OCI-LY7 (cell line): ENCODE results near the gene TYROBP. TPM values are rescaled to one million over a fixed set of nuclear protein-coding genes. Genes with fewer than 3 reads are reported as not detected.

Experiments
- BruUV-seq: library from RNA; stranded (reverse); fragments of 400-500 nt; replicated peaks from 2 replicates; lab custom pipeline; 2021; lab: Mats Ljungman, UMichigan
- CTCF ChIA-PET: fragments of 300-600 bp; sonication (Branson Sonifier 250); formaldehyde crosslinking; loops from one replicate; lab custom pipeline; 2022; ENCODE audit warnings: antibody characterized with exemption; ENCODE audit not compliant: unreplicated experiment; lab: Charles Lee
- POLR2A ChIA-PET: fragments of 300-600 bp; sonication (Branson Sonifier 250); formaldehyde crosslinking; loops from one replicate; lab custom pipeline; 2022; ENCODE audit warnings: antibody characterized with exemption; lab: Charles Lee
- DNase-seq: peaks from one replicate; pipeline ENCODE4 v3.0.0-alpha.2; 2015; ENCODE audit warnings: low spot score
- H2AFZ ChIP-seq: fragments of 200-600 bp; sonication (generic), shearing (Covaris generic); 2 replicates; pipeline ENCODE4 v1.6.1; 2014; ENCODE audit warnings: mild to moderate bottlenecking, antibody characterized with exemption, low read length, moderate library complexity
- H3K27ac ChIP-seq: fragments of 200-600 bp; sonication (generic); 2 replicates; pipeline ENCODE4 v1.5.1; 2014; ENCODE audit warnings: mixed run types, low read depth, mild to moderate bottlenecking, moderate library complexity, low read length, inconsistent platforms; ENCODE audit not compliant: poor library complexity, severe bottlenecking
- H3K36me3 ChIP-seq: fragments of 200-600 bp; sonication (generic); 2 replicates; pipeline ENCODE4 v1.6.1; 2014; ENCODE audit warnings: mild to moderate bottlenecking, antibody characterized with exemption, low read length, moderate library complexity, mixed read lengths; ENCODE audit not compliant: insufficient read depth
- H3K4me1 ChIP-seq: fragments of 200-600 bp; sonication (generic); 2 replicates; pipeline ENCODE4 v1.5.1; 2014; ENCODE audit warnings: mild to moderate bottlenecking, low read length; ENCODE audit not compliant: insufficient read depth, poor library complexity, severe bottlenecking
- H3K4me2 ChIP-seq: fragments of 200-600 bp; sonication (generic); 2 replicates; pipeline ENCODE4 v1.6.1; 2014; ENCODE audit warnings: mild to moderate bottlenecking, low read length
- H3K4me3 ChIP-seq: fragments of 200-600 bp; sonication (generic); 2 replicates; pipeline ENCODE4 v1.5.1; 2014; ENCODE audit warnings: mild to moderate bottlenecking, low read depth, low read length; ENCODE audit not compliant: poor library complexity, severe bottlenecking
- H3K79me2 ChIP-seq: fragments of 200-600 bp; sonication (generic); 2 replicates; pipeline ENCODE4 v1.6.1; 2016; ENCODE audit warnings: low read depth, mild to moderate bottlenecking, low read length, moderate library complexity, mixed read lengths; ENCODE audit not compliant: insufficient read depth
- H3K9me2 ChIP-seq: fragments of 200-600 bp; sonication (generic); 2 replicates; pipeline ENCODE4 v1.6.1; 2016; ENCODE audit warnings: mild to moderate bottlenecking, low read length, mixed read lengths; ENCODE audit not compliant: insufficient read depth
- H3K9me3 ChIP-seq: fragments of 200-600 bp; sonication (generic); 2 replicates; pipeline ENCODE4 v1.6.1; 2014; ENCODE audit warnings: mild to moderate bottlenecking, mixed run types, low read length, mixed read lengths
- H4K20me1 ChIP-seq: fragments of 200-600 bp; sonication (generic); 2 replicates; pipeline ENCODE4 v1.6.1; 2014; ENCODE audit warnings: mild to moderate bottlenecking, antibody characterized with exemption, low read length, moderate library complexity, mixed read lengths; ENCODE audit not compliant: insufficient read depth
- EZH2phosphoT487 ChIP-seq: fragments of 200-600 bp; sonication (generic); IDR thresholded peaks from 2 replicates; pipeline ENCODE4 v1.6.1; 2018; ENCODE audit warnings: low read depth, borderline replicate concordance, mild to moderate bottlenecking, mixed run types, antibody characterized with exemption, low read length, moderate library complexity, mixed read lengths
- intact Hi-C: fragments of 100-400 bp; cut with micrococcal nuclease; formaldehyde crosslinking; loops from one replicate; pipeline ENCODE4 v1.10.0; 2022; ENCODE audit not compliant: unreplicated experiment
- total RNA-seq, 2 experiments: library from RNA; depleted of rRNA in 1 of 2; stranded (reverse); fragments of >200 nt in 1 of 2; shearing (Covaris generic) in 1 of 2; gene quantifications; 2 replicates each; pipeline ENCODE4 v1.2.3, GENCODE V29; 2014 to 2022
- TF ChIP-seq, protein P1 (sequence below): fragments of 200-600 bp; sonication (generic); conservative IDR thresholded peaks from 2 replicates; pipeline ENCODE4 v1.5.1; 2014; ENCODE audit warnings: mild to moderate bottlenecking, antibody characterized with exemption, low read length, moderate library complexity, mixed read lengths

TYROBP gene
- total RNA-seq, 2 experiments from 2014 or later = not detected

GRCh38 chr19:35928507-35928906 lies 20.4 kb upstream of the TYROBP start:
- TF ChIP-seq, protein P1, sequence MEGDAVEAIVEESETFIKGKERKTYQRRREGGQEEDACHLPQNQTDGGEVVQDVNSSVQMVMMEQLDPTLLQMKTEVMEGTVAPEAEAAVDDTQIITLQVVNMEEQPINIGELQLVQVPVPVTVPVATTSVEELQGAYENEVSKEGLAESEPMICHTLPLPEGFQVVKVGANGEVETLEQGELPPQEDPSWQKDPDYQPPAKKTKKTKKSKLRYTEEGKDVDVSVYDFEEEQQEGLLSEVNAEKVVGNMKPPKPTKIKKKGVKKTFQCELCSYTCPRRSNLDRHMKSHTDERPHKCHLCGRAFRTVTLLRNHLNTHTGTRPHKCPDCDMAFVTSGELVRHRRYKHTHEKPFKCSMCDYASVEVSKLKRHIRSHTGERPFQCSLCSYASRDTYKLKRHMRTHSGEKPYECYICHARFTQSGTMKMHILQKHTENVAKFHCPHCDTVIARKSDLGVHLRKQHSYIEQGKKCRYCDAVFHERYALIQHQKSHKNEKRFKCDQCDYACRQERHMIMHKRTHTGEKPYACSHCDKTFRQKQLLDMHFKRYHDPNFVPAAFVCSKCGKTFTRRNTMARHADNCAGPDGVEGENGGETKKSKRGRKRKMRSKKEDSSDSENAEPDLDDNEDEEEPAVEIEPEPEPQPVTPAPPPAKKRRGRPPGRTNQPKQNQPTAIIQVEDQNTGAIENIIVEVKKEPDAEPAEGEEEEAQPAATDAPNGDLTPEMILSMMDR = no peak
- no peak for TF ChIP-seq EZH2phosphoT487

DNA sequence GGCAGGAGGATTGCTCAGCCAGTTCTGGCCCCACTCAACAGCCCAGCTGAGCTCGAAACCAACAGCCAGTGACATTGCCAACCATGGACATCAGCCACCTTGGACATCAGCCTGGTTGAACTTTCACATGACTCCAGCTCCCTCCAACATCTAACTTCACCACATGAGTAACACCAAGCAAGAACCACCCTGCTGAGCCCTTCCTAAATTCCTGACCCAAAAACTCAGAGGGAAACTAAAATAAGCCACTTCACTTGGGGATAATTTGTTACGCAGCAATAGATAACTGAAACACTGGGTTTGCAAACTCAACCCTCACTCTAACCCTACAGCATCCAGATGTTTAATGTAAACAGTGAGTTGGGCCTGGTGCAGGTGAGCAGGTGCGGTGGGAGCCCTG lies 17.4 kb upstream of the TYROBP start:
- TF ChIP-seq EZH2phosphoT487 = no peak
- TF ChIP-seq, protein P1 = no peak
- intact Hi-C loops = no loop called here
- POLR2A ChIA-PET = interaction anchor here (0.6 to 1.2 kb wide), 3 partner anchors 9 to 278 kb away, joined by 3 to 7 read pairs (median 6); no protein-coding TSS in a partner anchor
- Histone ChIP-seq H4K20me1 (no peaks in the 10 kb centered on the region), H3K79me2 (no peaks in the 10 kb centered on the region), H3K9me3 (0 out of 2 replicates have a peak, but pooled peaks cover 9% of the 10 kb centered on the region), H3K27ac (no peak overlapping the region), H3K36me3 (no peaks in the 10 kb centered on the region), H2AFZ (no peak overlapping the region), H3K4me3 (no peak overlapping the region), H3K9me2 (no peaks in the 10 kb centered on the region), H3K4me1 (peaks cover 6% of the 10 kb centered on the region), H3K4me2 (no peak overlapping the region)
- BruUV-seq = no TSS peak
- CTCF ChIA-PET = no interaction called here
- no peak for DNase-seq

More at GRCh38 chr19:35928507-35928906, 20.4 kb upstream of the TYROBP start:
- H3K4me1 ChIP-seq = peaks cover 12% of the 10 kb centered on the region
- 0 out of 2 replicates have a peak, but pooled peaks cover 9% of the 10 kb centered on the region for H3K9me3 ChIP-seq
- H3K9me2 ChIP-seq = no peaks in the 10 kb centered on the region
- intact Hi-C loops = no loop called here
- no peak overlapping the region for H3K4me3 ChIP-seq
- ChIA-PET POLR2A (no interaction called here), CTCF (no interaction called here)
- H2AFZ ChIP-seq = peak overlapping the region; percentile 28; the same call in 1 of the 2 replicates
- H3K79me2 ChIP-seq = no peaks in the 10 kb centered on the region
- H3K36me3 ChIP-seq = no peaks in the 10 kb centered on the region
- no peak overlapping the region for H3K4me2 ChIP-seq
- DNase-seq = peak; percentile 20
- no peaks in the 10 kb centered on the region for H4K20me1 ChIP-seq
- no TSS peak for BruUV-seq
- no peak overlapping the region for H3K27ac ChIP-seq

GRCh38 chr19:35921012-35921411 lies 12.9 kb upstream of the TYROBP start:
- BruUV-seq = no TSS peak
- POLR2A ChIA-PET = no interaction called here

More at GRCh38 chr19:35921012-35921411, 12.9 kb upstream of the TYROBP start:
- Histone ChIP-seq H3K9me3 (0 out of 2 replicates have a peak, but pooled peaks cover 9% of the 10 kb centered on the region), H3K4me2 (no peak overlapping the region), H4K20me1 (no peaks in the 10 kb centered on the region), H3K79me2 (no peaks in the 10 kb centered on the region), H3K4me3 (no peak overlapping the region), H3K36me3 (no peaks in the 10 kb centered on the region), H2AFZ (no peak overlapping the region), H3K27ac (no peak overlapping the region), H3K9me2 (no peaks in the 10 kb centered on the region), H3K4me1 (peaks cover 6% of the 10 kb centered on the region)
- CTCF ChIA-PET = no interaction called here
- no peak for TF ChIP-seq EZH2phosphoT487
- TF ChIP-seq, protein P1 = no peak
- DNase-seq = no peak
- intact Hi-C loops = no loop called here
